ENCODE measurements around the gene PFKP. TPM values are rescaled to one million over a fixed set of nuclear protein-coding genes. Genes with fewer than 3 reads are reported as not detected.

Gene PFKP
- total RNA-seq, 1 donor = 111 TPM

DNA sequence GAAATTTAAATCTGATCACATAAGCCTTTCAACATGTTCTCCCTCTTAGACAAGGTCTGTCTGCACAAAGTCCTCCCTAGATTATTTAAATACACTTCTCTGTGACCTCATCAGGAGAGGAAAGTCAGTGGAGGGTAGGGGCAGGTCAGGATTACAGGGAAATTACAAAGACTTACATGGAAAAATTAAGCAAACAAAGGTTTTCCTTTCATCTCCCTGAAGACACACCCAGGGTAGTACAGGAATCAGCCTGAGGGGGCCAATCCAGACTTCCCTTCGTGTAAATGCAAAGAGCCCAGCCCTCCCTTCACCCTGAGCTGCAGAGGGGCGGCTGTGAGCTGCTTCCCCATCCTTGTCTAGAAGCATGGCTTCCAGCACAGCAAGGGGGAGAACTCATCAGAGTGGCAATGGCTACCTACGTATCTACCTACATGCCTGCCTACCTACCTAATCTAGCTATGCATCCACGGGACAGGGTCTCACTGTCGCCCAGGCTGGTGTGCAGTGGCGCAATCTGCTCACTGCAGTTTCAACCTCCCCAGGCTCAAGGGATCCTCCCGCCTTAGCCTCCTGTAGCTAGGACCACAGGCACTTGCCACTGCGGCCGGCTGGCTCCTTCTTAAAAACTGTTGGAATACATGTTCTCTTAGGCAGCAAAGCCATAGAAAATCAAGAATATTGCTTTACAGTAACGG, 72.0 kb downstream of the PFKP start:
- H3K4me3 ChIP-seq (ENCODE audit: low read depth, low read length) = no peak overlapping the region

GRCh38 chr10:3140280-3140679, 72.9 kb downstream of the PFKP start:
- TF ChIP-seq, protein P1, sequence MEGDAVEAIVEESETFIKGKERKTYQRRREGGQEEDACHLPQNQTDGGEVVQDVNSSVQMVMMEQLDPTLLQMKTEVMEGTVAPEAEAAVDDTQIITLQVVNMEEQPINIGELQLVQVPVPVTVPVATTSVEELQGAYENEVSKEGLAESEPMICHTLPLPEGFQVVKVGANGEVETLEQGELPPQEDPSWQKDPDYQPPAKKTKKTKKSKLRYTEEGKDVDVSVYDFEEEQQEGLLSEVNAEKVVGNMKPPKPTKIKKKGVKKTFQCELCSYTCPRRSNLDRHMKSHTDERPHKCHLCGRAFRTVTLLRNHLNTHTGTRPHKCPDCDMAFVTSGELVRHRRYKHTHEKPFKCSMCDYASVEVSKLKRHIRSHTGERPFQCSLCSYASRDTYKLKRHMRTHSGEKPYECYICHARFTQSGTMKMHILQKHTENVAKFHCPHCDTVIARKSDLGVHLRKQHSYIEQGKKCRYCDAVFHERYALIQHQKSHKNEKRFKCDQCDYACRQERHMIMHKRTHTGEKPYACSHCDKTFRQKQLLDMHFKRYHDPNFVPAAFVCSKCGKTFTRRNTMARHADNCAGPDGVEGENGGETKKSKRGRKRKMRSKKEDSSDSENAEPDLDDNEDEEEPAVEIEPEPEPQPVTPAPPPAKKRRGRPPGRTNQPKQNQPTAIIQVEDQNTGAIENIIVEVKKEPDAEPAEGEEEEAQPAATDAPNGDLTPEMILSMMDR (IDR thresholded peaks at IDR 0.05; ENCODE audit: insufficient read depth, low read length) = no peak
- DNase-seq (ENCODE audit: low read depth) = peak; percentile 30
- no peak overlapping the region for H3K4me3 ChIP-seq (ENCODE audit: low read depth, low read length)

More for the DNA sequence above, 72.0 kb downstream of the PFKP start:
- TF ChIP-seq, protein P1 (IDR thresholded peaks at IDR 0.05; ENCODE audit: insufficient read depth, low read length) = no peak
- DNase-seq (ENCODE audit: low read depth) = no peak

GRCh38 chr10:3141351-3142005, 74.1 kb downstream of the PFKP start:
- H3K4me3 ChIP-seq (ENCODE audit: low read depth, low read length) = no peak overlapping the region
- DNase-seq (ENCODE audit: low read depth) = peak; percentile 67
- TF ChIP-seq, protein P1 (IDR thresholded peaks at IDR 0.05; ENCODE audit: insufficient read depth, low read length) = no peak

DNA sequence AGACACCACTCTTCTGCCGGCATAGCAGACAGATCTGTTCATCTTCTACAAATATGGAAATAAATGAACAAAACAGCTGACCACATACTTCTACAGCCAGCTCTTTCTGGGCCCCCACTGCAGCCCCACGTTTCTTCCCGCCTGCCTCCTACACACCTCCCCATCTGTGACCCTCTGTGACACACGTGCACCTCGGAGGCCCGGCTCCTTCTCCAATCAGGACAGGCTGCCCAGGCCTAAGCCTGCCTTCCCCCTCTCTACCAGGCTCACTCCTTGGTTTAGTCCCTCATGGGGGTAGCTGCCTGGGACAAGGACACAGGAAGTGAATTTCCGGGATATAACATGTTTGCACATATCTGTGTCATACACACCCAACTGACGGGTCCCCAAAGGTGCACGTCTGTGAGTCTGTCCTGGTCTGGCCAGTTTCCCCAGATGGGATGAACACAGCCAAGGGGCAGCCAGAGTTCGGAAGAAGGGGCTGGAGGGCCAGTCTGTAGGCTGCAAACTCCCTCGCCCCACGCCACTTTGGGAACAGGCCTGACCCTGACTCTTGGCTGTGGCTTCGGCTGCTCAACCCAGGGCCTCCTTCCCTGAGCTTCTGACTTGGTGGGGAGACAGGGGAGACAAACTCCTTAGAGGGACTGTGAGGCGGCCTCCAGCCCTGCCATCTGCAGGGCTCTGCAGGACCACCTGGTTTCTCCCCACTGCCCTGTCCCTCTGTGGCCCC, 75.0 kb downstream of the PFKP start:
- no peak overlapping the region for H3K4me3 ChIP-seq (ENCODE audit: low read depth, low read length)
- DNase-seq (ENCODE audit: low read depth) = no peak
- TF ChIP-seq, protein P1 (IDR thresholded peaks at IDR 0.05; ENCODE audit: insufficient read depth, low read length) = no peak

DNA sequence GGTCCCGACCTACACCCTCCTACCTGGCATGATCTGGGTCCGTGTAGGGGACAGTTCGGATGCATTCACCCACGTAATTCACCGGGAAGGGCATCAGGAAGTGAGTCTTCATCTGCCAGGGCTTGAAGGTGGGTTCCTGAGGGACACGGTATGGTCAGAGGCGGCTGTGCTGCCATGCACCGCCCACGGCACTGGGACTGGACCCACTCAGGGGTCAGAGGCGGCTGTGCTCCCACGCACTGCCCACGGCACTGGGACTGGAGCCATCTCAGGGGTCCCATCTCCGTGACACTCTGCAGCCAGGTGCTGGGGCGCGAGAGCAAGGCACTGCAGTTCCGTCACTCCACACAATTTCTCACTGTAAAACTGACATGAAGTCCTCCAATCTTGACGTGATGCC, 76.0 kb downstream of the PFKP start:
- DNase-seq (ENCODE audit: low read depth) = no peak
- TF ChIP-seq, protein P1 (IDR thresholded peaks at IDR 0.05; ENCODE audit: insufficient read depth, low read length) = no peak
- no peak overlapping the region for H3K4me3 ChIP-seq (ENCODE audit: low read depth, low read length)

DNA sequence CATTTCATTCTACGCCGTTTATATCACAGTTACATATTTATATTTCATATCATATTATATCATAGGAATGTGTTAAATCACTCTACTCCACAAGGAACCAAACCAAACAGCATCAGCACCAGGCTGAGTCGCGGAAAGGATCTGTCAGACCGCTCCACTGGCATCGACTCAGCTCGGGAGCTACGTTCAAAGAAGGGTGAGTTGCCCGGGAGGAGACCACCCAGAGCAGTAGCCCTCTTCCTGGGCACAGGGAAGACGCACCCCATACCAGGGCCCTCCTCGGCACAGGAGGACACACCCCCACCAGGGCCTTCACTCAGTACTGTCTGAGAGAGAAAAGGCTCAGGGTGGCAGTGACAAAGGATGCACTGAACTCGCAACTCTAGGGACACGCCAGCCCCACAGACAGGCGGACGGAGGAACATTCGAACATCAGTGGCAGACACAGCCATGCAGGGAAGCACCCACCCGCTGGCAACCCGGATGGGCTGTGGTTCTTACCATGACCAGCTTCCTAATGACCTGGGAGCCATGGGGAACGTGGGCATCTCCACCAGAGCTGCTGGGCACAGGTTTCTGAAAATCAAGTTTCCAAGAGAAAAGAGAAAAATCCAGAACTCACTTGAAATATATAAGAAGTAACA, 76.6 kb downstream of the PFKP start:
- DNase-seq (ENCODE audit: low read depth) = no peak
- no peak overlapping the region for H3K4me3 ChIP-seq (ENCODE audit: low read depth, low read length)
- TF ChIP-seq, protein P1 (IDR thresholded peaks at IDR 0.05; ENCODE audit: insufficient read depth, low read length) = no peak

All from fibroblast of the aortic adventitia (primary cell).